Activated T-cell treated with anti-CD3 and anti-CD28 coated beads for 4 hours (primary cell): ENCODE results near the gene MYH14.

Experiments
- DNase-seq: peaks from one replicate; pipeline ENCODE4 v3.0.0-alpha.2; 2020

Gene MYH14

DNA sequence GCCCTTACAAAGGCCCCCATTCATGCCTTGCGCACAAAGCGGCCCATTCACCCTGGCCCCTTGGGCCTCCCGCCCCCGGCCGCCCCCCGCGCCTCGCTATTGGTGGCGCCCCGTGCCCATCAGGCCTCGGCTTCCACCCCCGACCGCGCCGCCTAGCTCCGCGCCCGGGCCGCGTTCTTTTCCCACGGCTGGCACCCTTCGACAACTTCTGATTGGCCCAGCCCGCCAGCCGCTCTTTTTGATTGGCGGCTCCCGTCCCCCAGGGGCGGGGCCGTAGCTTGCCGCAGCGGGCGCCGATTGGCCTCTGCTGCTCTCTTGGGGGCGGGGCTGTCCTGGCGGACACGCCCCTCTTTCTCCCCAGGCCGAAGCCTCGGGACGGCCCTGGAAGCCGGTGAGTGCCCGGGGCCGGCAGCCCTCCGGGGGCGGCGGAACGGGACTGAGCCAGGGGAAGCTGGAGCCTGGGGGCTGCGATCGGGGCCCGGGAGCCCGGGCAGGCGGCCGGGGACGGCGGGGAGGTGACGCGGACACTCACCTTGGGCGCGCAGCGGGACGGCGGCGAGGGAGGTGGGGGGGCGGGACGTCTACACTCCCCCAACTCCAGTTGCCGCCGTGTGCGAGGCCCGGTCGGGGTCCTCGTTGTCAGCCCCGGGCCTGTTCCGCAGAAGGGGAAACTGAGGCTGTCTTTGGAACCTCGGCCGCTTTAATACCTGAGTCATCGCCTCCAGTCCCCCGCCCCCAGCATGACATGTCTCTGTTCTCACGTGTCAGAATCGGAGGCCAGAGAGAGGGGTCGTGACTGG is at the start of gene MYH14:
Gene MYH14 (plus strand): TSS at position 342 of the 800 bp plus-strand sequence. CDS start 6,744 bp downstream, outside the sequence.
- DNase-seq, result no peak

DNA sequence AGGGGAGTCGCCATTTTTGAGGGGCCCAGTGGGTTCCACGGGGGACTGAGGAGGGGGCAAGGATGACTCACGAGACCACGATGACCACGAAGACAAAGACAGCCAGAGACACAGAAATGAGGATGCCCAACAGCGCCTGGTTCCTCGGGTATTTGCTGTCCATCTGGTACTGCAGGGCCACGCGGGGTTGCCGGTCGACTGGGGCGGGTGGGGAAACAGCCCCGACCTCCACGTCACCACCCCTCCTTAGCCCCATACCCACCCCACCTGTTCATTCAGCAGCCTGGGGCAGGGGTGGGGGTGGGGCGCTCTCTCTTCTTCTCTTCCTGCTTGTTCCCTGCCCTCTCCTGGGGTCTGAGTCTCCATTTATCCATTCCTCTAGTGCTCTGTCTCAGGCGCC is 48.9 kb upstream of the MYH14 start:
- no peak for DNase-seq

DNA sequence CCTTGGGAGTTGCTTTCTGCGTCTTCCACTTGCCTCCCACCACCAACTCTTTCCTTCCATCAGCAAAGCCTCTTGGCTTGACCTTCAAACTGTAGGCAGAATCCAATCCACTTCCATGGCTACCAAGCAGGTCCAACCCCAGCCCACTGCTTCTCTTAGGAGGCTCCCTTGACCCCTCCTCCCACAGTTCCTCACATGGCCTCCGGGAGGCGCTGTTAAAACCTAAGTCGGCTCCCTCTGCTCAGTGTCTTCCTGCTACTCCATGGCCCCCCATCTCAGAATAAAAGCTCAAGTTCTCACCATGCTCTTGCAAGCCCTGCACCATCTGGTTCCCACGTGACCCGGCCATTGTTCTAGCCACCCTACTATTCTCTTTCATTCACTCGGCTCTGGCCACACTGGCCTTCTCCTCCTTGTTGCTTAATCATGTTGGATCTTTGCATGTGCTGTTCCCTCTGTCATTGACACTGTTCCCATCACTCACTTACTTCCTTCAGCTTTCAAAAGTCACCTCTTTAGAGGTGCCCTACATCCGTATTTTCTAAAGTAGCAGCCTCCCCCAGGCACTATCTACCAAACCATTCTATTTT is 47.8 kb upstream of the MYH14 start:
- no peak for DNase-seq

DNA sequence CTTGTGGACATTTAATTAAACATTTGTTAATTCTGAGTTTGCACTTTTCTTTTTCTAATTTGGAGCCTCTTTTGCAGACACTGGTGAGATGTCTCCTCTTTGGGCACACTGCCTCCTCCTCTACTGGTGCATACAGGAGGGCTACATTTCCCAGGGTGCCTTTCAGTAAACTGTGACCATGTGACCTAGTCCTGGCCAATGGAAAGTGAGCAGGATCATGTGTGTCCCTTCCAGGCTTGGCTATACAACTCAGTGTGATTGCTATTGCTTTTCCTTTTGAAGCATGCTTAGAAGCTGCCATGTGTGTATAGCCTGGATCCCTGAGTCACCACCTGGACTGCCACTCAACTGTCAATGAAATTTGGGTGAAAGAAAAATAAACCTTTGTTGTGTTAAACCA is 44.8 kb upstream of the MYH14 start:
- no peak for DNase-seq

DNA sequence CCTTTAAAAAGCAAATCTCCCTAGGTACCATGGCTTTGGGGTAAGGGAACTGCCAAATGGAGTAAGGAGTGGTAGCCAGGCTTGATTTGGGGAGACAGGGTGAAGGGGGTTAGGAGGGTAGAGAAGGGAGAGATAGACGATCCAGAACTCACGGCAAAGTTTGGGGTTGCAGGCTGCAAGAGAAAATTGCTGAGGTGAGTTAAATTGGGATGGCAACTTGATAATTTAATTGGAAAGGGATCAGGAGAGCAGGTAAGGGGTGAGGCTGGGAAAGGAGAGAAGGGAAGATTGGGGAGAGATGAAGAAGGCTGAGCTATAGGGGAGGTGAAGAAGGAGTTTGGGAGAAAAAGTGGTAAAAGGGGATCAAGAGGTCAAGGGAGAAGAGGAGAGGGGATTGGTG is 44.3 kb upstream of the MYH14 start:
- DNase-seq, result no peak

DNA sequence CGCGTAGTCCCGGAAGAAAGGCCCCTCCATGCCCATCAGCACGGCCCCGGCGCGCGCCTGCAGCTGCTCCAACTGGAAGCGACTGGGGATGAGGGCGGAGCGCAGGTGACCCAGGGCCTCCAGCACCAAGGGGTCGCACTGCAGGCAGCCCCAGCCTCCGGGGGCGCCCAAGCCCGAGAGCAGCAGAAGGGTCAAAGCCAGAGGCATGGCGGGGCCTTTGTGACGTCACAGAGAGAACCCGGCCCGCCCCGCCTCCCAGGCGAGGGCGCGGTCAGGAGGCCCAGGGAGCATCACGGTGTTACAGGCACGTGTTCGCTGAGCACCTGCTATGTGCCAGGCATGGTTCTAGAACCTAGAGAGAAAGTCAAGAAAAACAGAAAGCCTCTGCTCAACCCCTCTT is 40.4 kb upstream of the MYH14 start, which contains the start of gene IZUMO2:
Gene IZUMO2 (minus strand): TSS at position 294 of the 400 bp plus-strand sequence. CDS start 87 bp downstream, at position 207.
- no peak for DNase-seq

DNA sequence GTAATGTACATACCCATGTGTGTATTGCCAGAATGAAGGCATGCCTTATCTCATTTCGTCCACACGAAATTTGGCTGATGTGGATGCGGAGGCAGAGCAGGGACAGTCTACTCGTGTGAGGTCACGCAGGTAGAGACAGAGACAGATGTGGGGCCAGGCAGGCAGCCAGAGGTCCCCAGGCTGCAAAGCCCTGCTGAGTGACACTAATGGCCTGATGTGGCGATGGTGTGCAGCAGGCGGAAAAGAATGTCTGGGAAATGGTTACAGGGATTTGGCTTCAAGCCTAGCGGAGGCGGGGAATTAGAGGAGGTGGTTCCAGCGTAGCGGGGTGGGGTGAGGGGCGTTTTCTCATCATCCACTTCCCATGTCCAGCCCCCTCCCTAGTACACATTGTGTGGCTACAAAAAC is 36.1 kb upstream of the MYH14 start:
- DNase-seq, result no peak

DNA sequence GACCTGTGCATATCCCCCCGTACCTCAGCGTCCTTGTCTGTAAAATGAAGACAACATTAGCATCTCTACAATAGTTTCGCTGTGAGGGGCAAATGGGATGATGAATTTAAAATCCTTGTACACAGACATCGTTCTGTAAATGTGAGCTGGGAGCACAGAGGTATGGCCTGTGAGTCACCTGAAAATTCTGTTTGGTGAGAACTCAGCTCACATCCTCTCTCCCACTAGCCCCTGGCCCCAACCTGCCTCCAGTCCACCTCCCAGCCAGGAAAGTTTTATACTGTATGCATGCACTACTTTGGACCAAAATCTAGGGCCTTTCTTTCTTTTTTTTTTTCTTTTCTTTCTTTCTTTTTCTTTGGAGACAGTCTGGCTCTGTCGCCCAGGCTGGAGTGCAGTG is 31.7 kb upstream of the MYH14 start:
- DNase-seq, result no peak

DNA sequence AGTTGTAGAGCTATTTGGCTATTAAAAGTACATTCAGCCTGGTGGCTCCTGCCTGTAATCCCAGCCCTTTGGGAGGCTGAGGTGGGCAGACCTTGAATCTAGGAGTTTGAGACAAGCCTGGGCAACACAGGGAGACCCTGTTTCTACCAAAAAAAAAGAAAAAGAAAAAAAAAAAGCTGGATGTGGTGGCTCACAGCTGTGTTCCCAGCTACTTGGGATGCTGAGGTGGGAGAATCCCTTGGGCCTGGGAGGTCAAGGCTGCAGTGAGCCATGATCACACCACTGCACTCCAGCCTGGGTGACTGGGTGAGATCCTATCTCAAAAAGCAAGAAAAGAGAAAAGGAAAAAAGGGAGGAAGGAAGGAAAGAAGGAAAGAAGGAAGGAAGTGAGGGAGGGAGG is 30.7 kb upstream of the MYH14 start:
- DNase-seq, result no peak

DNA sequence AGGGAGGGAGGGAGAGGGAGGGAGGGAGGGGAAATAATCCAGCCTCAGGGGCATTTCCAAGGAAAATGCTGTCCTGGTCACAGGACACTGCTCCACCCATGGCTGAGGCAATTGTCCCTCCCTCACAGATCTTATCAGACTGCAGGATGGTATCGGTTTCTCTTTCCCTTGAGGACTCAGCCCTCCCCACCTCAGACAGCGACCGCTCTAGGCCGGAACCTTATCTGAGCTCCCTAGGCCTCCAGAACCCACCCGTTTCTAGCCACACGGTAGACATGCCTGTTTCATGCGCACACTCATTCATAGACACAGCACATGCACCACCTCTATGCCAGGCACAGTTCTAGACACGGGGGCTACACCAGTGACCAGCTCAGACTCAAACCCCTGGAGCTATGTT is 30.3 kb upstream of the MYH14 start:
- DNase-seq, result no peak

DNA sequence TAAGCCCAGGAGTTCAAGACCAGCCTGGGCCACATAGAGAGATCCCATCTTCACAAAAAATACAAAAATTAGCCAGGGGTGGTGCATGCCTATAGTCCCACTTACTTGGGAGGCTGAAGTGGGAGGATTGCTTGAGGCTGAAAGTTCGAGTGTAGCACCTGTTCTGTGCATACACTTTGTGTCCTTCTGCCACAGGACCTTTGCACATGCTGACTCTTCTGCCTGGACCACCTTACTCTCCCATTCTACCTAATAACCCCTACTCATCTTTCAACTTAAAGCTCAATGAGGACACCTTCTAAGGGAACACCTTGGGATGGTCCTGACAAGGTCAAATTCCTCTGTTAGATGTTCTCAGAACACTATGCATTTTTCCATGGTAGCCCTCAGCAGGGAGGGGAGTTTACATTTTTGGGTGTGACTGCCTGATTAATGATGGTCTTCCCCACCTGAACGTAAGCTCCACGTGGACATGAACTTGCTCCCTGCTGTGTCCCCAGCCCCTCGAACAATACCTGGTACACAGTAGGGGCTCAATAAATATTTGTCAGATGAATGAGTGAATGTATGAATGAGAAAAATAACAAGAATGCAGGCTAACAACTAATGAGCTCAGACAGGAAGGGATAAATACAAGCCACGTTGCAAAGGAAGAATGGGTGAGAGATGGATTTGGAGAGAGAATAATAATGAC is 29.2 kb upstream of the MYH14 start:
- DNase-seq, result no peak

DNA sequence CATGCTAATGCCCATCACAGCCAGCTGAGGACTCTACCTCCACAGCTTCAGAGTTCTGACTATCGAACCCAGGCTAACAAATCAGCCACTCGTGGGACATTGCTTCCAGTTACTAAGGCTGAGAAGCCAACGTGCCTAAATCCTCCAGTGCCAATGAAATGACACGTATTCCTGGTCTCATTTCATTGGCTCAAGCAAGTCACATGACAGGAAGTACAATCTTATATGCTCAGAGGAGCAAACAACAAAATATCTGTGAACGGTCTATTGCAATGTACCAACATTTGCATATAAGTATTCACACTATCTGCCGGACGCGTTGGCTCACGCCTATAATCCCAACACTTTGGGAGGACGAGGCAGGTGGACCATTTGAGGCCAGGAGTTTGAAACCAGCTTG is 27.5 kb upstream of the MYH14 start:
- DNase-seq, result no peak

DNA sequence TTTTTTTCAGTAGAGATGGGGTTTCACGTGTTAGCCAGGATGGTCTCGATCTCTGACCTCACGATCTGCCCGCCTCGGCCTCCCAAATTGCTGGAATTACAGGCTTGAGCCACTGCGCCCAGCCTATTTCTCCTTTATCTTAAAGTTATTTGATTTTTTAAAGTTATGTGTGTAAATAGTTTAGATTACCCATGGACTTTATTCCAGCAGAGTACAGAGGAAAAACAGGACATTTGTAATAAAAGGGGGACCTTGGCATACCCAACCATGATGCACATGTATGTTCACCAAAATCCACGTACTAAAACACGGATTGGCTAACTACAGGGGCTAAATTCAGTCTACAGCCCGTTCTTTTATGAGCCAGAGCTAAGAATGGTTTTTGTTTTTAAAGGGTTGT is 26.6 kb upstream of the MYH14 start:
- no peak for DNase-seq

DNA sequence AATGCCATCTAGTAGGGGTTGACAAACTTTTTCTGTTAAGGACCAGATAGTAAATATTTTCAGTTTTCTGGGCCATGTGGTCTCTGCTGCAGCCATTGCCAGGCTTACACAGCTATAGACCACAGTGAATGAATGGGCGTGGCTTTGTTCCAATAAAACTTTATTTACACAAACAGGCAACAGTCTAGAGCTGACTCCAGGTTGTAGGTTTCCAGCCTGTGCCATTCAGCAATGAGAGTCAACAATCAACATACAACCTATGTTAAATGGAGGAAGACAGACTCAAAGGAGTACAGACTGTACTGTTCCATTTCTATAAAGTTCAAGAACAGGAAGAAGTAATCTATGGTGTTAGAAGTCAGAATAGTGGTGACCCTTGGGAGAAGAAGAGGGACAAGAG is 25.1 kb upstream of the MYH14 start:
- DNase-seq, result no peak

DNA sequence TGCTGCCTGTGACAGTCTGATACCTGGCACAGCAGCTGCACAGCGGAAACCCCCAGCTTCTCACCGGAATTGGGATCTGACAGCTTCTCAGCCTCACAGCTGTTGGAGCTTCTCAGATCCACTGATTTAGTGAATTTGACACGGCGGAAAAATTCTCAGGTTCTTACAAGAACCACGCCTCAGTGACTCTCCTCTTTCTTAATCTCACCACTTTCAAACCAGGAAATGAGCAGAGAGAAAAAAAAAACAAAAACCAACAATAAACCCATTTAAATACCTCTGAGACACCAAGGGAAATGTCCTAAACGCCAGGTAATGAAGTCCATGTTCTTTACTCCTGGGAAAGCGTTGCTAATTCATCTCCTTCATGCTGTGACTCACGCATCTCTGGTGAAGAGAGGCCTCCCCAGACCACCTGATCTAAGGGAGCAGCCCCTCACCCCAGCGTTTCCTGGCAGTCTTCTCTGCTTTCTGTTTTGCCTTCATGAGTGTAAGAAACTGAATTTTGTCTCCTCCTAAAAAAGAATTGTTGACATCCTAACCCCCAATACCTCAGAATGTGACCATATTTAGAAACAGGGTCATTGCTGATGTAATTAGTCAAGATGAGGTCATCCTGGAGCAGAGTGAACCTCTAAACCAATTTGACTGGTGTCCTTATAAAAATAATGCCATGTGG is 24.4 kb upstream of the MYH14 start:
- no peak for DNase-seq

DNA sequence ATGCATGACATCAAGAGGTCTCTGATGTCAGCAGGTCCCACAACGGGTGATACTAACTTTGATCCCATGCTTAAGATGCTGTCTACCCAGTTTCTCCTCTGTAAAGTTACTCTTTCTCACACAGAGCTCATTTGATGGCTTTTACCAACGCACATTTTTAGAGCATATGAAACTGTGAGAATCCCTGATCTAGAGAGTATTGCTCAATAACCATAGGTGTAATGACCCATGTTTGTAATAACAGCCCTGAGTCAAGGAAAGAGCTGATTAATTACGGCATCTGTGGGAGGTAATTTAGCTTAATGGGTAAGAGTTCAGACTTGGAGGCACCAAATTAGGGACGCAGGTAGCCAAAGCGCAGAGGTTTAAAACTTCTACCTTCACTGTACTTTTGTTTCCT is 22.3 kb upstream of the MYH14 start:
- DNase-seq, result no peak

DNA sequence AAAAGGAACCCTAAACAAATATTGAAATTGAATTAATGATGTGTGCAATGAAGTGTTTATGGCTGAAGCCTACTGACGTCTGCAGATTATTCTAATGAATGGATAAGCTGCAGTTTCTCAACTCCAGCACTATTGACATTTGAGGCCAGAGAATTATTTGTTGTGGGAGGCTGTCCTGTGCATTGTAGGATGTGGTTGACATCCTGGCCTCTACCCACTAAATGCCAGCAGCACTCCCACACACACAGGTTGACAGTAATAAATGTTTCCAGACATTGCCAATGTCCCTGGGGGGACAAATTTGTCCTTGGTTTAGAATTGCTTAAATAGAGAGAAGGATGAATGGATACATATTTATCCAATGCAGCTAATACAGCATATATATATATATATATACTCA is 19.2 kb upstream of the MYH14 start:
- DNase-seq, result no peak

DNA sequence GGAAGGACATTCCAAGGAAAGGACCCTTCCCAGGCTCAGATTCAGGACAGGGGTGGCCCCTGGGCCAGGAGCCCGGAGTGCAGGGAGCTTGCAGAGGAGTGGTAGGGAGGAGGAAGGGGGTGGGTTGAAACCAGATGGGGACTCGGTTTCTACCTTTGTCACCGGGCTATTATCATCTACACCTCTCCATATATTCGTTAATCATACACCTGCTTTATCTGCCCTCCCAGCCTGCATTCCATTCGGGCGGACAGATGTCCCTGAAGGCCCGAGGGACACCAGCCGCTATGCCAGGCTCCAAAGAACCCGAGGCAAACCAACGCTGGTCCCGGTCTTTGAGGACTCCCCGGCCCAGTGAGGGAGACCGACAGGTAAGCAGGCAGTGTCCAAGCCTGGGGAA is 15.5 kb upstream of the MYH14 start:
- DNase-seq, result no peak

DNA sequence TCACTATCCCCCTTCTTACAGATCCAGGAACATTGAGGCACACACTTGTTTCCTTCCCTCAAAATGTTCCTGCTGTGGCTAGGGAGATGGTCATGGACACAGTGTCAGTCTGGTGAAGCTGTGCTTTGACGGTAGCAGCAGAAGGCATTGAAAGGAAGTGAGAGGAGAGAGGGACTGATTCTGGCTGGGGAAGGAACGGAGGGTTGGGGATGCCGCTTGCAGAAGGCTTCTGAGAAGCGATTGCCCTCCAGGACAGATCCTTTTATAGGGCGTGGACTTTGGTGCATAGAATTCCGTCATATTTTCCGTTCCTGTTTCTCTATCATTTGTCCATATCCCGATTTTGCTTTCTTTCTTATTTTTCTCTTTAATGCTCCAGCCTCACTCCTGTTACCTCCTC is 14.1 kb upstream of the MYH14 start:
- DNase-seq, result no peak

DNA sequence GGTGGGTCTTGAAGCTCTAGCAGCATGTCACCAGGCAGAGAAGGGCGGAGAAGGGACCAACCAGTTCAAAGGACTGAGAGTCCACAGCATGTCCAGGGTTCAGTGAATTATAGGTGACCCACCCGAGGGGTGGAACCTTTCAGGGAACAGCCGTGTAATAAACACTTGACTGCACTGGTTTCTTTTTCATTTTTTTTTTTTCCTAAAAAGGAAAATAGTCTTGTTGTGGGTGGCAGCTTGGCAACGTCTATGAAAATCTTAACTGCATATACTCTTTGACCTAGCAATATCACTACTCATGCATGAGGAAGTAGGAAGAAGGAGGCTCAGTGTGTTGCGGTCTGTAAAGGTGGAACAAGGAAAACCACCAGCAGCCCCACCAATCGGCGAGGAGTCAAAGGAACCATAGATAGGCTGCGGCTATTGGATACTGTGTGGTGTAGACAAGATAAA is 13.0 kb upstream of the MYH14 start:
- DNase-seq, result no peak

DNA sequence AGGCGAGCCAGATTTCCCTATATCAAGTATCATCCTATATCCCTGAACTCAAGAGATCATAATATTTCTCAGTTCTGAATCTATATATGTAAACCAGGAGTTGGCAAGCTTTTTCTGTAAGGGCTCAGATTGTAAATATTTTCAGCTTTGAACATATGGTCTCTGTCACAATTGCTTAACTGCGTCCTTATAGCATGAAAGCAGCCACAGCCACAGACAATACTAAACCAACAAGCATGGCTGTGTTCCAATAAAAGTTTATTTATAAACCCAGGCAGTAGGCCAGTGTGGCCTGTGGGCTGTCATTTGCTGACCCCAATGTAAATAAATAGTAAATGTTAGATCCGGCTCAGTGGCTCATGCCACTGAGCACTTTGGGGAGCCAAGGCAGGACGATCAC is 12.2 kb upstream of the MYH14 start:
- DNase-seq, result no peak

DNA sequence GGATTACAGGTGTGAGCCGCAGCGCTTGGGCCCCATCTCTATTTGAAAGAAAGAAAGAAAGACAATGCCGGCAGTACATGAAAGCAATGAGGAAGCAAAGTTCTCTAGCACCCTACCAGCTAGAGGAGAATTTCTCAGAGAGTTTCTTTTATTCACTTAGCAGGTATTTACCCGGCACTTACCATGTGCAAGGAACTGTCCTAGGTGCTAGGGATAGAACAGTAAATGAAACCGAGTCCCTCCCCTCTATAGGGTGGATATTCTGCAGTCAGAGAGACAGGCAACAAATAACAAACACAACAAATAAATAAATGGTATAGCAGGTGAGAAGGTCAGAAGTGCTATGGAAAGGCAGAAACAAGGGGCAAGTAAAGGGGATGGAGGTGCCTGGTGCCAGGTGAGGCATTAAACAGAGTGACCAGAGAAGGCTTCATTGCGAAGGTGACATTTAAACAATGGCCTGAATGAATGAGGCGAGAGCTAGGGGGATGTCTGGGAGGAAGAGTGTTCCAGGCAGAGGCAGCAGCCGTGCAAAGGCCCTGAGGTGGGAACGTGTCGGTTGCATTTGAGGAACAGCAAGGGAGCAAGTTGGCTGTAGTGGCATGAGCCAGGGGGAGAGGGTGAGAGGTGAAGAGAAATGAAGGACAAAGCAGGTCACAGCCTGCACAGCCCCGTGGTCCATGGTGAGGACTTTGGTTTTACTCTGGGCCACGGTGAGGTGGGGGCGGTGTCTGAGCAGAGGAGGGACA is 10.8 kb upstream of the MYH14 start:
- DNase-seq, result no peak

DNA sequence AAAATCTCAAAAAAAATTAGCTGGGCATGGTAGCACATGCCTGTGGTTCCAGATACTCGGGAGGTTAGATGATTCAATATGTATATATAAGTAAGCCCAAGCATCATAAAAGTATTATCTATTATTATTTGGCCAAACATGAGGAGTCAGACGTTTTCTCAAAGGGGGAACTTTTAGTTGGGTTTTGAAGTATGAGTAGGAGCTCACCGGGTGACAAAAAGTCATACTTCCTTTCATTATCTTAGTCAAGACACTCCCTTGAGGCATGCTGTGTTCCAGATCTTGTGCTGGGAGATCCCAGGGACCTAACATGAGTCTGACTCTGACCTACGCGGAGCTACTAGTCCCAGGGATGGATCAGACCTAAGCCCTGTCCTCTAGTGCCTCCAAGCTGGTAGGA is 8.2 kb upstream of the MYH14 start:
- DNase-seq, result no peak
